IMR-90 (cell line): ENCODE measurements around the gene BIK. TPM values are rescaled to one million over a fixed set of nuclear protein-coding genes. Genes with fewer than 3 reads are reported as not detected.

ENCODE experiments used
- ATAC-seq: fragments of 200-7000 bp; cut with Tn5 transposase; 2 replicates; pipeline ENCODE4 v1.9.1; 2020; ENCODE audit warnings: low read depth, mild to moderate bottlenecking, moderate library complexity
- BruUV-seq: library from RNA; stranded (reverse); fragments of 400-500 nt; replicated peaks from 2 replicates; lab custom pipeline; 2021; lab: Mats Ljungman, UMichigan
- CTCF ChIA-PET: fragments of 300-600 bp; formaldehyde crosslinking; extraction: SDS; loops from one replicate; lab custom pipeline; 2021; ENCODE audit warnings: antibody characterized with exemption; lab: Yijun Ruan, JAX
- POLR2A ChIA-PET: fragments of 300-600 bp; sonication (Branson Sonifier 250); formaldehyde crosslinking; loops from one replicate; lab custom pipeline; 2022; ENCODE audit warnings: antibody characterized with exemption; ENCODE audit not compliant: unreplicated experiment; lab: Charles Lee
- DNase-seq: peaks from one replicate; pipeline ENCODE4 v3.0.0; 2013
- H2AFZ ChIP-seq: replicated peaks from 2 replicates; pipeline ENCODE3; 2013; ENCODE audit warnings: low read length, mild to moderate bottlenecking; ENCODE audit not compliant: poor library complexity
- H2AK5ac ChIP-seq: 2 replicates; pipeline ENCODE4 v1.6.1; 2013; ENCODE audit warnings: low read depth, low read length, inconsistent platforms
- H2AK9ac ChIP-seq: replicated peaks from 2 replicates; pipeline ENCODE3; 2013; ENCODE audit warnings: mild to moderate bottlenecking, low read depth, low read length, moderate library complexity; ENCODE audit not compliant: poor library complexity
- H2BK120ac ChIP-seq: 2 replicates; pipeline ENCODE4 v1.6.1; 2013; ENCODE audit warnings: low read depth, low read length, inconsistent platforms
- H2BK15ac ChIP-seq: 3 replicates; pipeline ENCODE4 v1.6.1; 2013; ENCODE audit warnings: low read depth, low read length, inconsistent platforms
- H2BK20ac ChIP-seq: 2 replicates; pipeline ENCODE4 v1.6.1; 2013; ENCODE audit warnings: low read depth, mild to moderate bottlenecking, inconsistent platforms, low read length, moderate library complexity
- H2BK5ac ChIP-seq: 2 replicates; pipeline ENCODE4 v1.6.1; 2013; ENCODE audit warnings: mild to moderate bottlenecking, low read depth, low read length, inconsistent platforms; ENCODE audit not compliant: poor library complexity, severe bottlenecking
- H3K14ac ChIP-seq: replicated peaks from 2 replicates; pipeline ENCODE4 v1.6.1; 2013; ENCODE audit warnings: low read depth, low read length, inconsistent platforms
- H3K18ac ChIP-seq: 2 replicates; pipeline ENCODE4 v1.6.1; 2013; ENCODE audit warnings: low read depth, low read length, control low read depth
- H3K23ac ChIP-seq: 2 replicates; pipeline ENCODE4 v1.6.1; 2013; ENCODE audit warnings: low read depth, low read length, inconsistent platforms
- H3K27ac ChIP-seq: 2 replicates; pipeline ENCODE4 v1.5.1; 2013; ENCODE audit warnings: mild to moderate bottlenecking, control low read depth, low read length; ENCODE audit not compliant: insufficient read depth
- H3K27me3 ChIP-seq: 2 replicates; pipeline ENCODE4 v1.6.1; 2013; ENCODE audit warnings: low read length; ENCODE audit not compliant: control insufficient read depth, insufficient read depth
- H3K36me3 ChIP-seq: 2 replicates; pipeline ENCODE4 v1.6.1; 2013; ENCODE audit warnings: low read length, mixed read lengths; ENCODE audit not compliant: control insufficient read depth, insufficient read depth
- H3K4ac ChIP-seq: 2 replicates; pipeline ENCODE4 v1.6.1; 2013; ENCODE audit warnings: low read depth, low read length, inconsistent platforms
- H3K4me1 ChIP-seq: 2 replicates; pipeline ENCODE4 v1.6.1; 2013; ENCODE audit warnings: low read length, mixed read lengths; ENCODE audit not compliant: control insufficient read depth, insufficient read depth
- H3K4me2 ChIP-seq: 2 replicates; pipeline ENCODE4 v1.6.1; 2013; ENCODE audit warnings: low read depth, mild to moderate bottlenecking, control low read depth, low read length, moderate library complexity
- H3K4me3 ChIP-seq: 2 replicates; pipeline ENCODE4 v1.5.1; 2013; ENCODE audit warnings: low read depth, mild to moderate bottlenecking, control low read depth, low read length, moderate library complexity; ENCODE audit not compliant: insufficient read depth
- H3K56ac ChIP-seq: 2 replicates; pipeline ENCODE4 v1.6.1; 2013; ENCODE audit warnings: low read length, inconsistent platforms; ENCODE audit not compliant: insufficient read depth; ENCODE audit errors: extremely low read depth
- H3K79me1 ChIP-seq, 2 experiments: 2 replicates each; pipeline ENCODE4 v1.6.1; 2013; ENCODE audit warnings: low read length in 2 of 2, inconsistent platforms in 1 of 2, low read depth in 1 of 2
- H3K9ac ChIP-seq: 2 replicates; pipeline ENCODE4 v1.6.1; 2013; ENCODE audit warnings: low read depth, low read length, control low read depth
- H3K9me1 ChIP-seq: 2 replicates; pipeline ENCODE4 v1.6.1; 2013; ENCODE audit warnings: low read length, inconsistent platforms; ENCODE audit not compliant: insufficient read depth
- H3K9me3 ChIP-seq: 2 replicates; pipeline ENCODE4 v1.6.1; 2013; ENCODE audit warnings: low read length; ENCODE audit not compliant: control insufficient read depth, insufficient read depth
- H4K20me1 ChIP-seq: 2 replicates; pipeline ENCODE4 v1.6.1; 2013; ENCODE audit warnings: low read length, inconsistent platforms; ENCODE audit not compliant: insufficient read depth
- H4K5ac ChIP-seq: 2 replicates; pipeline ENCODE4 v1.6.1; 2013; ENCODE audit warnings: mild to moderate bottlenecking, low read depth, low read length, control low read depth
- H4K8ac ChIP-seq, 2 experiments: 2 replicates each; pipeline ENCODE4 v1.6.1; 2013; ENCODE audit warnings: low read depth in 2 of 2, low read length in 2 of 2, control low read depth in 1 of 2, inconsistent platforms in 1 of 2
- H4K91ac ChIP-seq: 2 replicates; pipeline ENCODE4 v1.6.1; 2013; ENCODE audit warnings: low read depth, low read length, inconsistent platforms; ENCODE audit not compliant: insufficient read depth
- BHLHE40 ChIP-seq: fragments of 150-350 bp; IDR thresholded peaks from 2 replicates; pipeline ENCODE4 v1.6.1; 2016; ENCODE audit warnings: mild to moderate bottlenecking, low read depth, low read length
- CEBPB ChIP-seq: IDR thresholded peaks from 2 replicates; pipeline ENCODE4 v1.6.1; 2012; ENCODE audit warnings: low read depth, low read length, improper control_type of control experiment
- CHD1 ChIP-seq: IDR thresholded peaks from 2 replicates; pipeline ENCODE4 v1.6.1; 2012; ENCODE audit warnings: low read depth, low read length, improper control_type of control experiment
- FOS ChIP-seq: fragments of 150-350 bp; IDR thresholded peaks from 2 replicates; pipeline ENCODE4 v1.6.1; 2016; ENCODE audit warnings: low read depth, low read length
- MAFK ChIP-seq: IDR thresholded peaks from 2 replicates; pipeline ENCODE4 v1.6.1; 2012; ENCODE audit warnings: low read depth, low read length, improper control_type of control experiment
- MAZ ChIP-seq: IDR thresholded peaks from 2 replicates; pipeline ENCODE4 v1.6.1; 2012; ENCODE audit warnings: low read depth, mild to moderate bottlenecking, low read length, improper control_type of control experiment, moderate library complexity, borderline replicate concordance
- MXI1 ChIP-seq: IDR thresholded peaks from 2 replicates; pipeline ENCODE4 v1.6.1; 2012; ENCODE audit warnings: low read depth, mild to moderate bottlenecking, low read length, moderate library complexity, borderline replicate concordance
- NFE2L2 ChIP-seq: fragments of 150-350 bp; IDR thresholded peaks from 2 replicates; pipeline ENCODE4 v1.6.1; 2016; ENCODE audit warnings: low read depth, mild to moderate bottlenecking, low read length
- POLR2A ChIP-seq: IDR thresholded peaks from 2 replicates; pipeline ENCODE4 v1.6.1; 2012; ENCODE audit warnings: mild to moderate bottlenecking, low read depth, low read length
- RAD21 ChIP-seq: IDR thresholded peaks from 2 replicates; pipeline ENCODE4 v1.6.1; 2012; ENCODE audit warnings: low read length, improper control_type of control experiment
- RCOR1 ChIP-seq: IDR thresholded peaks from 2 replicates; pipeline ENCODE4 v1.6.1; 2012; ENCODE audit warnings: mild to moderate bottlenecking, low read length, improper control_type of control experiment; ENCODE audit not compliant: insufficient replicate concordance
- RFX5 ChIP-seq: IDR thresholded peaks from 2 replicates; pipeline ENCODE4 v1.8.0; 2012; ENCODE audit warnings: low read depth, mild to moderate bottlenecking, low read length, moderate library complexity
- SMC3 ChIP-seq: fragments of 150-350 bp; IDR thresholded peaks from 2 replicates; pipeline ENCODE4 v1.6.1; 2016; ENCODE audit warnings: low read depth, mild to moderate bottlenecking, antibody characterized with exemption, low read length, moderate library complexity
- WGBS, 2 experiments: methylation state at CpG; one replicate each; pipeline versions ENCODE4 v1.1.5 to v1.1.7; 2013; ENCODE audit warnings: missing lambda C conversion rate in 2 of 2; ENCODE audit not compliant: insufficient read length in 1 of 2; ENCODE audit errors: extremely low coverage in 2 of 2; 5-methylcytosine and 5-hydroxymethylcytosine counted together
- dilution Hi-C: fragments of 300-500 bp; cut with HindIII; formaldehyde crosslinking; loops from one replicate; pipeline ENCODE4 v1.14.3; 2018; ENCODE audit warnings: low sequenced_read_pairs; ENCODE audit not compliant: unreplicated experiment
- in situ Hi-C: fragments of 300-500 bp; cut with MboI; formaldehyde crosslinking; loops from 3 replicates; pipeline ENCODE4 v1.14.3; 2019; ENCODE audit warnings: low sequenced_read_pairs, inconsistent platforms, mixed read lengths
- intact Hi-C: fragments of 100-400 bp; cut with micrococcal nuclease; formaldehyde crosslinking; loops from 2 replicates; pipeline ENCODE4 v1.10.0; 2022
- polyA plus RNA-seq, 3 experiments: library from polyadenylated mRNA; depleted of rRNA; stranded (reverse); fragments of >200 nt; gene quantifications; 2 replicates each; pipeline ENCODE4 v1.2.3, GENCODE V29; 2012; ENCODE audit warnings: low replicate concordance in 1 of 3
- total RNA-seq: library from RNA; depleted of rRNA; stranded (reverse); fragments of >200 nt; gene quantifications from 2 replicates; pipeline ENCODE4 v1.2.3, GENCODE V29; 2012
- TF ChIP-seq, protein P1 (sequence below): conservative IDR thresholded peaks from 2 replicates; pipeline ENCODE4 v1.5.1; 2012; ENCODE audit warnings: mild to moderate bottlenecking, low read depth, low read length, improper control_type of control experiment
- TF ChIP-seq, protein P2 (sequence below): fragments of 150-350 bp; IDR thresholded peaks from 2 replicates; pipeline ENCODE4 v1.6.1; 2016; ENCODE audit warnings: low read depth, mild to moderate bottlenecking, low read length, moderate library complexity, borderline replicate concordance
- TF ChIP-seq, protein P3 (sequence below): fragments of 150-350 bp; IDR thresholded peaks from 2 replicates; pipeline ENCODE4 v1.6.1; 2017; ENCODE audit warnings: mild to moderate bottlenecking, antibody characterized with exemption, low read length, low read depth

The BIK gene
- total and polyA plus RNA-seq, 2 of the 4 experiments (the other 2 are of a cell fraction), result 0.18 TPM; not detected in 1

- no peak overlapping the region for H4K91ac ChIP-seq
- no peak overlapping the region for H3K4me2 ChIP-seq
- no peak overlapping the region for H2BK5ac ChIP-seq
- no peak for TF ChIP-seq MAZ
- TF ChIP-seq CEBPB, result no peak
- TF ChIP-seq RFX5, result no peak
- no peak for TF ChIP-seq RCOR1
- TF ChIP-seq BHLHE40, result no peak
- TF ChIP-seq MAFK, result no peak
- TF ChIP-seq, protein P1, sequence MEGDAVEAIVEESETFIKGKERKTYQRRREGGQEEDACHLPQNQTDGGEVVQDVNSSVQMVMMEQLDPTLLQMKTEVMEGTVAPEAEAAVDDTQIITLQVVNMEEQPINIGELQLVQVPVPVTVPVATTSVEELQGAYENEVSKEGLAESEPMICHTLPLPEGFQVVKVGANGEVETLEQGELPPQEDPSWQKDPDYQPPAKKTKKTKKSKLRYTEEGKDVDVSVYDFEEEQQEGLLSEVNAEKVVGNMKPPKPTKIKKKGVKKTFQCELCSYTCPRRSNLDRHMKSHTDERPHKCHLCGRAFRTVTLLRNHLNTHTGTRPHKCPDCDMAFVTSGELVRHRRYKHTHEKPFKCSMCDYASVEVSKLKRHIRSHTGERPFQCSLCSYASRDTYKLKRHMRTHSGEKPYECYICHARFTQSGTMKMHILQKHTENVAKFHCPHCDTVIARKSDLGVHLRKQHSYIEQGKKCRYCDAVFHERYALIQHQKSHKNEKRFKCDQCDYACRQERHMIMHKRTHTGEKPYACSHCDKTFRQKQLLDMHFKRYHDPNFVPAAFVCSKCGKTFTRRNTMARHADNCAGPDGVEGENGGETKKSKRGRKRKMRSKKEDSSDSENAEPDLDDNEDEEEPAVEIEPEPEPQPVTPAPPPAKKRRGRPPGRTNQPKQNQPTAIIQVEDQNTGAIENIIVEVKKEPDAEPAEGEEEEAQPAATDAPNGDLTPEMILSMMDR, result no peak
- TF ChIP-seq NFE2L2, result no peak
- no peak for TF ChIP-seq POLR2A
- TF ChIP-seq FOS, result no peak
- TF ChIP-seq CHD1, result no peak
- no peak for TF ChIP-seq MXI1
- TF ChIP-seq, protein P2, sequence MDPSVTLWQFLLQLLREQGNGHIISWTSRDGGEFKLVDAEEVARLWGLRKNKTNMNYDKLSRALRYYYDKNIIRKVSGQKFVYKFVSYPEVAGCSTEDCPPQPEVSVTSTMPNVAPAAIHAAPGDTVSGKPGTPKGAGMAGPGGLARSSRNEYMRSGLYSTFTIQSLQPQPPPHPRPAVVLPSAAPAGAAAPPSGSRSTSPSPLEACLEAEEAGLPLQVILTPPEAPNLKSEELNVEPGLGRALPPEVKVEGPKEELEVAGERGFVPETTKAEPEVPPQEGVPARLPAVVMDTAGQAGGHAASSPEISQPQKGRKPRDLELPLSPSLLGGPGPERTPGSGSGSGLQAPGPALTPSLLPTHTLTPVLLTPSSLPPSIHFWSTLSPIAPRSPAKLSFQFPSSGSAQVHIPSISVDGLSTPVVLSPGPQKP, result no peak
- no peak for TF ChIP-seq SMC3
- TF ChIP-seq, protein P3, sequence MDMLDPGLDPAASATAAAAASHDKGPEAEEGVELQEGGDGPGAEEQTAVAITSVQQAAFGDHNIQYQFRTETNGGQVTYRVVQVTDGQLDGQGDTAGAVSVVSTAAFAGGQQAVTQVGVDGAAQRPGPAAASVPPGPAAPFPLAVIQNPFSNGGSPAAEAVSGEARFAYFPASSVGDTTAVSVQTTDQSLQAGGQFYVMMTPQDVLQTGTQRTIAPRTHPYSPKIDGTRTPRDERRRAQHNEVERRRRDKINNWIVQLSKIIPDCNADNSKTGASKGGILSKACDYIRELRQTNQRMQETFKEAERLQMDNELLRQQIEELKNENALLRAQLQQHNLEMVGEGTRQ, result no peak
- no peak for TF ChIP-seq RAD21
- dilution Hi-C loops, result no loop called here
- intact Hi-C loops, result no loop called here
- POLR2A ChIA-PET, result no interaction called here
- H2BK20ac ChIP-seq, result no peak overlapping the region
- no peak overlapping the region for H3K27ac ChIP-seq
- H4K5ac ChIP-seq, result no peak overlapping the region
- no peak overlapping the region for H3K18ac ChIP-seq
- no peak overlapping the region for H2AK5ac ChIP-seq
- no peaks in the 10 kb centered on the region for H3K9me1 ChIP-seq
- H4K8ac ChIP-seq, result no peak overlapping the region
- H2BK120ac ChIP-seq, result no peak overlapping the region
- peaks cover 51% of the 10 kb centered on the region for H3K27me3 ChIP-seq
- H3K56ac ChIP-seq, result no peak overlapping the region
- H4K20me1 ChIP-seq, result no peaks in the 10 kb centered on the region
- H3K4me3 ChIP-seq, result no peak overlapping the region
- DNase-seq, result no peak
- no peaks in the 10 kb centered on the region for H3K79me1 ChIP-seq
- in situ Hi-C loops, result no loop called here
- CTCF ChIA-PET, result interaction anchor here (0.9 kb wide), 1 partner anchor 49 kb away, joined by 3 read pairs; no protein-coding TSS in a partner anchor
- no peak overlapping the region for H3K23ac ChIP-seq
- no peak for ATAC-seq
- H2AFZ ChIP-seq, result no peak overlapping the region
- no peak overlapping the region for H2BK15ac ChIP-seq
- no CpG with 5 or more reads among the region's 5 CpGs for WGBS, 2 experiments
- no TSS peak for BruUV-seq
- H3K14ac ChIP-seq, result no peak overlapping the region
- H3K4me1 ChIP-seq, result no peaks in the 10 kb centered on the region; the same call in 1 of the 2 replicates
- H3K9me3 ChIP-seq, result no peaks in the 10 kb centered on the region
- H2AK9ac ChIP-seq, result no peak overlapping the region
- no peaks in the 10 kb centered on the region for H3K36me3 ChIP-seq
- H3K9ac ChIP-seq, result no peak overlapping the region
- no peak overlapping the region for H3K4ac ChIP-seq
Observed at GRCh38 chr22:43109511-43109910, 1.0 kb upstream of the BIK start.
